Kasumi-1 (cell line): ENCODE results near the gene OVOL2.

Source experiments
- DNase-seq, 2 experiments: peaks; one replicate each; lab custom pipeline; 2025; lab: John Stamatoyannopoulos, UW

Gene OVOL2

DNA sequence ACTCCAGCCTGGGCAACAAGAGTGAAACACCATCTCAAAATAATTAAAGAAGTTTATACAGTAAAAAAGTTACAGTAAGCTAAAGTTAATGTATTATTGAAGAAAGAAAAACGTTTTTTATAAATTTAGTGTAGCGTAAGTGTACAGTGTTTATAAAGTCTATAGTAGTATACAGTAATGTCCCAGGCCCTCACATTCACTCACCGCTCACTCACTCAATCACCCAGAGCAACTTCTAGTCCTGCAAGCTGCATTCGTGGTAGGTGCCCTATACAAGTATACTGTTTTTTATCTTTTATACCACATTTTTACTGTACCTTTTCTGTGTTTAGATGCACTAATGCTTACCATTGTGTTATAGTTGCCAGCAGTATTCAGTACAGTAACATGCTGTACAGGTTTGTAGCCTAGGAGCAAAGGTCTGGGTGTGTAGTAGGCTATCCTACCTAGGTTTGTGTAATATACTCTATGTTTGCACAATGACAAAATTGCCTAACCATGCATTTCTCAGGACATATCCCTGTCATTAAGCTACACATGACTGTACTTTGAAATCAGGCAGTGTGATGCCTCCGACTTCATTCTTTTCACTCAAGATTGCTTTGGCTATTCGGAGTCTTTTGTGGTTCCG, 72.2 kb downstream of the OVOL2 start:
- no peak for DNase-seq

DNA sequence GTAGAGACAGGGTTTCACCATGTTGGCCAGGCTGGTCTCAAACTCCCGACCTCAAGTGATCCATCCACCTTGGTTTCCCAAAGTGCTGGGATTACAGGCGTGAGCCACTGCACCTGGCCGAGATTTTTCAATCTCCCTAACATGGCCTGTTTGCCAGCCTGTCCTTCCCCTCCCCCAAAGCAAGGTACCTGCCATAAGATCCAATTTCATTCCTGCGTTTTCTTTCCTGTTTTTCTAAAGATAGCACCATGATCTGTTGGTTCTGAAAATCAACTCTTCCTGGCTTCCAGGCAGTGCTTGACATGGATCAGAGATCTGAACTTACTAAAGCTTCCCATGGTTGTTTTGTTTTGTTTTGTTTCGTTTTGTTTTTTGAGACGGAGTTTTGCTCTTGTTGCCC, 81.4 kb downstream of the OVOL2 start:
- DNase-seq: no peak
